HG03558 (cell line): ENCODE measurements around the gene SCNN1A.

ENCODE experiments used
- ATAC-seq: cut with Tn5 transposase; IDR thresholded peaks from one replicate; pipeline ENCODE4 v1.9.1; 2021; ENCODE audit warnings: moderate number of reproducible peaks; ENCODE audit not compliant: unreplicated experiment; ENCODE audit errors: extremely low read depth

SCNN1A gene

DNA sequence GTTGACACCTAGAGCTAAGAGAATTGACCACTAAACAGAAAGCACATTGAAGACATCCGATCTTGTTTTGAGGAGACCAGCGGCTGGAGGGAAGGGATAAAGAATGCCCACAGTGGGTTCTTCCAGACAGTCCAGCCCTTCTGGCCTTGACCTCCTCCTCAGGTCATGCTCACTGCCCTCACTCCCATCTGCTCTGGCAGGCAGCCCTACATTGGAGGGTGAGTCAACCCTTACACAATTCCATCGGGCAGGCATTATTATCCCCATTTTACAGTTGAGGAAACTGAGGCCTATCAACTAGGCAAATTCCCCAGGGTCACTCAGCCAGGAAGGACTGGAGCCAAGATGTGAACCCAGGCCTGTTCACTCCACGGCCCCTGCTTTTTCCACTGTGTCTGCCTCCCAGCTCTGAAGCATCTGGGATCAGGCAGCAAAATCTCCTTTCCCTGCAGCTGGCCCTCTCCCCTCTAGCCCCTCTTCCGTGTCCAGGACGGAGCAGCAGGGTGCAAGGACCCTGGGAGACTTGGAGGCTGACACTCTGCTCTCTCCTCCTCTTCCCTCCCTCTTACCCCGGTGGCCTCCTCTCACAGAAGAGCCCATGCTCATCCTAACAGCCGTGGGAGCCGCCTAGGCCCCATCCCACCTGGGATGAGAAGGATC lies 5.3 kb downstream of the SCNN1A start:
- ATAC-seq: no peak

DNA sequence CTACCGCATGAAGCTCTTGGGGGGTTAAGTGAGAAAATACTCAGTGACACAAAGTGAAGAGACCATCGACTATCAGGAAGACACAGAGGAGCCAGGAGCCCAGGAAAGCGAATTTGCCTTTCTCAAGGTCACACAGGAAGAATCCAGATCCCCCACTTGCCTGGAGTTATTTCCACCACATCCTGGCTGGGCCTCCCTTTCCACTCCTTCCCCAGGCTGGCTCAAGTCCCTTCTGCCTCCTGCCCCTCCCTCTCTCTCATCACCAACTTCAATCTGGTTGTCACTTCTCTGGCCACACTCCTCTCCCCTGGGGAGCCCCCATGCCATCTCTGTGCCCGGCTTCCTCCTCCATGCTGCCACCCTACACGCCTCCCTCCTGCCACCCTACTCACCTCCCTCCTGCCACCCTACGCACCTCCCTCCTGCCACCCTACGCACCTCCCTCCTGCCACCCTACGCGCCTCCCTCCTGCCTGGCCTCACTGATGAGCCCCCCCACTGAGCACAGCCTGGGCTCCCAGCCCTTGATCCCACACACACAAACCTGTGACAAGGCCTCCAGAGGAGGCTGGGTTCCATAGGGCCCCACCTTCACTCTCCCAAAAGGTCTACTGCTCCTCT lies 6.3 kb downstream of the SCNN1A start:
- ATAC-seq: no peak

DNA sequence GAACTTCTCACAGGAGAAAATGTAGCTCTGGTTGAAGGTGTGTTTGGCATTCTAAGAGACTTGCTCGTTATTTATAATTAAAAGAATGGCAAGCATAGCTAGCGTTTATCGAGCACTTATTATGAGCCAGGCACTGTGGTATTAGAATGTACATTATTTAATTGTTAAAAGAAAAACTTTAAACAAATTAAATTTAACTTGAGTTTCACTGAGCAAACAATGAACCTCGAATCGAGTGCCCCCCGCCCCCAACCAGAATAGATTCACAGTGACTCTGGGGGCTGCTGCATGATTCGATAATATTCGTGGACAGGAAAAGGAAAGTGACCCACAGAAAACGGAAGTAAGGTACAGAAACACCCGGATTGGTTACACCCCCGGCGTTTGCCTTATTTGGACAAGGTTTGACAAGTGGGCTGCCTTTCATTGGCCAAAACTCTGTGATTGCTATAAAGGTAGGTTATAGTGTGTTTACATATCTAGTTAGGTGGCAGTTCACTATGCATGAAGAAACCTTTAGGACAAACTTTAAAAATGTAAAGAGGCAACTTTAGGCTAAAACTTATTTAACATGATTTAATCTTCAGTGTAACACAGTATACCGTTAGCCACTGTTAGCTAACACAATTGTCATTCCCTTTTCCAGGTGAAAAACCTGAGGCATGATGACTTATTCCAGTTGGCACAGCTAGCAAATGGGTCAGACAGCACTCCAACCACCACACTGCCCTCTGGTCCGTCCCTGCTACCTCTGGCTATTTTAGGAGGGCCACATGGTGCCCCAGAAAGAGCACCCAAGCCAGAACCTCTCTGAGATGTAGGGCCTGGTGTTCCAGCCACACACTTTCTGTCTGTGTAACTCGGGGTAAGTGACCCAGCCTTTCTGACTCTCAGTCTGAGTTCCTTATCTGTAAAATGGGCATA lies 7.1 kb downstream of the SCNN1A start:
- ATAC-seq: no peak

DNA sequence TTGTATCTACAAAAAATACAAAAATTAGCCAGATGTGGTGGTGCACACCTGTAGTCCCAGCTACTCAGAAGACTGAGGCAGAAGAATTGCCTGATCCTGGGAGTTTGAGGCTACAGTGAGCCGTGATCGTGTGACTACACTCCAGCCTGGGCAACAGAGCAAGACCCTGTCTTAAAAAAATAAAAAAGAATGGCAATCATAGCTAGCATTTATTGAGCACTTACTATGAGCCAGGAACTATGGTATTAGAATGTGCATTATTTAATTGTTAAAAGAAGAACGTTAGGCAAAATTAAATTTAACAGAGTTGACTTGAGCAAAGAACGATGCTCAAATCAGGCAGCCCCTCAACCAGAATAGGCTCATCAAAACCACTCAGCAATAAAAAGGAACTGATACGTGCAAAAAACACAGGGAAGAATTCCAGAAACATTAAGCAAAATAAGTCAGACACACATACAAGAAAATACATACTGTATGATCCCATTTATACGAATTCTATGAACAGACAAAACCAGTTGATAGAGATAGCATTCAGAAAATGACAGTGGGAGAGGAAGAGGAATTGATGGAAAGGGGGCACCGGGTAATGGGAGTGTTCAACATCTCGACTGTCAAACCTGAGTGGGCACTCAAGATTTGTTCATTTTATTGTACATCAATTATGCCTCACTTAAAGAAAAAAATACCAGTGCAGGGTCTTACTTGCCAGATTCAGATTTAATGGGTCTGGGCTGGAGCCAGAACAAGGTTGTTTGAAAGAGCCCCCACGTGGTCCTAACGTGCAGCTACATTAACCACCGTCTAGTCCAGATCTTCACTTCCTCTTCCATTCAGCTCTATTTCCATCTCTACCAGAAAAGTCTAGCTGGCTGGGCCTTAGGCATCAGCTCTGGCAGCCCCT lies 8.0 kb downstream of the SCNN1A start:
- ATAC-seq: no peak

DNA sequence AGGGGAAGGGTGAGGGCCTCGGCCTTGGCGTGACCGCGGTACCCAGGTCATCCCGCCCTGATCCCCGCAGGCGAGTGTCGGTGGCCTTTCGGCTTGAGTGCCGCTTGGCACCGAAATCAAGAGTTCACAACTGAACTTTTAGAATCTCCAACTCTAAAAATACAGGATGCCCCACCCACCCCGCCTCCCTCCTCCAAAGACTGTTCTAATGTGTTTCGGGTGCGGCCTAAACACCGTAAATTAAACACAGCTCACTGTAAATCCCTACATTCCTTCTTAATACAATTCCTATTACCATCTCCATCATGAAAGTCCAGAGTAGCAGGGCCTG lies 11.4 kb downstream of the SCNN1A start:
- ATAC-seq: no peak

DNA sequence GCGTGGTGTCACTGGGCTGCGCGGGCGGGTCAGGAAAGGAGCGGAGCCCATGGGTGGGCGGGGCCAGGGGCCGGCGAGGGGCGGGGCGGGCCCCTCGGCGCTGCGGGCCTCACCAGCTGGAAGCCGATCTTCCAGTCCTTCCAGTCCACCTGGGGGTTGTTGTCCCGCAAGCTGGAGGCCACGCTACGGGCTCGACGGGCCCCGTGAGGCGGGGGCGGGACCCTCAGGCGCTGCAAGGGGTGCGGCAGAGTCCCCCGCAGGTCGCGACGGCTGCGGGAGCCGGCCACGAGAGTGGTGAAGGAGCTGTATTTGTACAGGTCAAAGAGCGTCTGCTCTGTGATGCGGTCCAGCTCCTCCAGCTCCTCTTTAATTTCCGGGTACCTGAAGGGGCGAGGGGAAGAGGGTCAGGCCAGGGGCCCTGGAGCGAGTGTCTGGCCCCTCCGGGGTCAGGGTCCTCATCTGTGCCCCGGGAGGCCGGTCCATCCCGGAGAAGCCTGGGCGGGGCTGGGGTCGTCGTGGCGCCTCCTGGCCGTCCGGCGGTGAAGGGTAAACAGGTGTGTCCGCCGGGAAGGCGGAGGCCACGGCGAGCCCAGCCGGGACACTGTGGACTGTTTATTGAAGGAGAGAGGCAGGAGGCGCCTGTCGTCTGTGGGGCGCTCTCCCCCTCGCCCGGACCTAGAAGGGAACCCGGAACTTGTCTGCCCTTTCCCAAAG lies 11.9 kb downstream of the SCNN1A start:
- no peak for ATAC-seq

DNA sequence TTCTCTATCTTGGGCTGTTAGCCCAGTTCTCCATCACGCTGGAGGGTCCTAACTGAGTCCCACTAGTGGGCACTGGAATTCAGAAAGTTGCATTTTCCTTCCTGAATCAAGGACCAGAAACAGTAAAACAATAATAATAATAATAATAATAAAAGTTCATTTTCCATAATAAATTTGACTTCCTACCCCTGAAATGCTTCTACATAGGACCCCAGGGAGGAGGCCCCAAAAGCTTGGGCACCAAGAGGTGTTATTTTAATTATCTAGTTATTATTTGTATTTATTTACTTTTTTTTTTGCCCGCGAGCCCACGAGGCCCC lies 12.4 kb downstream of the SCNN1A start:
- ATAC-seq: no peak

DNA sequence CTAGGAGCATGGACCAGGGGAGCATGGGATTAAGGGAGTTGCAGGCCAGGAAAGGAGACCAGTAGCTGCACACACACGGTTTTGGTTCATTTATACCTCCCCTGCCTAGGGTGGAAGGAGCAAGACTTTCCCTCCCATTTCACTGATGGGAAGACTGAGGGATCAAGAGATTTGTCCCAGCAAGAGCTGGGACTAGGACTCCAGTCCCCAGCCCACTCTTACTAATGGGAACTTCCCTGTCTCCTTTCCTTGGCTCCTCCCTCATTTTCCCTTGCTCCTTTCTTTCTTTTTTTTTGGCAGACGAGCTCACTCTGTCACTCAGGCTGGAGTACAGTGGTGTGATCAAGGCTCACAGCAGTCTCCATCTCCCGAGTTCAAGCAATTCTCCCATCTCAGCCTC lies 13.0 kb downstream of the SCNN1A start:
- ATAC-seq: no peak

DNA sequence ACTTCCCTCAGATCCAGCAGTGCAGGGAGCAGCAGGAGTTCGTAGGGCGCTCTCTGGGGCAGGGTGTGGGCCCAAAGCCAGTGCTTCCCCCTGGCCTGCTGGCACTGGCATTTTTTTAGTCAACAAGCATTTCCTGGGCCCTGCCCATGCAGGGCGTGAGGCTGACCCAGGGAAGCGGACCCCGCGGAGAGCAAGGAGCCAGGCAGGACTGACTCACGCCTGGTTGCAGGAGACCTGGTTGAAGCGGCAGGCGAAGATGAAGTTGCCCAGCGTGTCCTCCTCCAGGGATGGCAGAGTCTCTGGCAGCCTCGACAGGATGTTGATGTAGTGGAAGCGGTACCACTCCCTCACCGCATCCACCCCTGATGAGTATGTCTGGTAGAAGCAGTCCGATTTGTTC lies 13.5 kb downstream of the SCNN1A start:
- ATAC-seq: no peak

DNA sequence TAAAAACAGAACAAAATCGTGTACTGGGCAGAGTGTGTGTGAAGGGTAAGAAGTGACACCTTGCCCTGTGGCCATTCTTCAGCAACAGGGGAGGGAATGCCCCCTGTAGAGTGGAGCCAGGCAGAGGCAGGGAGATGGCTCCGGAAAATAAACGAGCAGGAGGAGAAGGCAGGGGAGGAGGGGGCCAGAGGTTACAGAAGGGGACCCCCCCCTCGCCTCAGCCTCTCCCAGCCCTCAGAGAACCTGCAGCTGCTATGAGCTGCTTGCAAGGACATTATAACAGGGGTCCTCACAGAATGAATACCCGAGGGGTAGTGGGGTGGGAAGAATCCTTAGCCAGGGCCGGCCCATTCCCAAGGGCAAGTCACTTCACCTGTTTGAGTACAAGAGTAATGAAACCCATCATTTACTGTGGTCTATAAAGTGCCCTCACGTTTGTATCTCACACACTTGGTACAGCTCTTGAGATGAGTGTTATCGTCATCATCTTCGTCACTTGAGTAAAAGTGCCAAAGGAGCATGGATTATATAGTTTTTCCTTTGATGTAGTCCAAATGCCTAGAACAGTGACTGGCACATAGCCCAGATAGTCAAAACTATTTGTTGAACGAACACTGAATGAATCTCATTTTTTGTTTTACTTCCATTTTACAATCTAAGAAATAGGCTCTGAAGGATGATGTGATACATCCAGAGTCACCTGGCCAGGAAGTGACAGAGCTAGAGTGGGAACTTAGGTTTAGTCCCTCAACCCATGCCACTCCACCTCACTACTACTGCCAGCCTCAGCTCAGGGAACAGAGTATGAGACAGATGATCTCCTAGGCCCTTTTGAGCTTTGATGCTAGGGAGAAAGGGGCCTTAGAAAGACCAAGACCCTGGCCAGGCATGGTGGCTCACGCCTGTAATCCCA lies 14.5 kb downstream of the SCNN1A start:
- ATAC-seq: no peak

DNA sequence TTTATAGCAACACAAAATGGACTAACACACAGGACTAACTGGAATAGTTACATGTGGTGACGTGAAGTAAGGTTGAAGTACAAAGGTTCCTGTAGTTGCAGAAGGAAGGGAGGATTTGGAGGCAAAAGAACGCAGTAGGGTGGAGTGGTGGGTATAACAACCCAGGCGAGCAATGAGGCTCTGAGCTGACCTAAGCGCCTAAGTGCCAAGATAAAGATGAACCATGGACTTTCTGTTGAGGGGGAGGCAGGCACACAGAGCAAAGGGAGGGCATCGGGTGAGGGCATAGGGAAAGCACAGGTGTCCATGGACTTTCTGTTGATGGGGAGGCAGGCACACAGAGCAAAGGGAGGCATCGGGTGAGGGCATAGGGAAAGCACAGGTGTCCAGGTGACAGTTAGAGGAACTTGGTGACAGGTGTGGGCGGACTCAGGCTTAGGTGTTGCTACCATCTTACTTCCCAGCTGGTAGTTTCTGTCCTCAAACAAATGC lies 15.2 kb downstream of the SCNN1A start:
- no peak for ATAC-seq

DNA sequence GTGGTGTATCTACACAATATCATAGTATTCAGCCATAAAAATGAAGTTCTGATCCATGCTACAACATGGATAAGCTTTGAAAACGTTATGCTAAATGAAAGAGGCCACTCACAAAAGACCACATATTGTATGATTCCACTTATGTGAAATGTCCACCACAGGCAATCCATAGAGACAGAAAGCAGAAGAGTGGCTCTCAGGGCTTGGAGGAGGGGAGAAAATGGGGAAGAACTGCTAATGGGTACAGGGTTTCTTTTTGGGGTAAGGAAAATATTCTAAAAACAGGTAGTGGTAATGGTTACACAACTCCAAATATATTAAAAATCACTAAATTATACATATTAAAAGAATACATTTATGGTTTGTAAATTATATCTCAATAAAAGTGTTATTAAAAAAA lies 16.5 kb downstream of the SCNN1A start:
- ATAC-seq: no peak

DNA sequence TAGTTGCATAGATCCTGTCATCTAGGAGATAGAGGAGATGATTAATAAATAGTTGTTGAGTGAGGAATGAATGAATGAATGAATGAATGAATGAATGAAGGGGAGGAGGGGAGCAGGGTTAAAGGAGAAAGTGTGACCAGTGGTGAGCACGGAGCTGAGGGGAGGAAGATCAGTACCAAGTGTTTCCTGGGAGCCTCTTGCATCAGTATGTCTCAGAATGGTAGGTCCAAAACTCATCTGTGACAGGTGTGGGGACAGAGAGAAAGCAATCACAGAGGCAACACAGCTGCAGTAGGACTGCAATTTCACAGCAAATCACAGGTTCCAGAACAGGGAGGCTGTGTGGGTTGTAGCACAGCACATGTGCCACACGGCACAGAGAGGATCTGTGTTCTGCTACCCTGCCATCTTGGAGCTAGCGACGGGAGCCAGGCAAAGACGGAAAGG lies 19.0 kb downstream of the SCNN1A start:
- ATAC-seq: no peak

DNA sequence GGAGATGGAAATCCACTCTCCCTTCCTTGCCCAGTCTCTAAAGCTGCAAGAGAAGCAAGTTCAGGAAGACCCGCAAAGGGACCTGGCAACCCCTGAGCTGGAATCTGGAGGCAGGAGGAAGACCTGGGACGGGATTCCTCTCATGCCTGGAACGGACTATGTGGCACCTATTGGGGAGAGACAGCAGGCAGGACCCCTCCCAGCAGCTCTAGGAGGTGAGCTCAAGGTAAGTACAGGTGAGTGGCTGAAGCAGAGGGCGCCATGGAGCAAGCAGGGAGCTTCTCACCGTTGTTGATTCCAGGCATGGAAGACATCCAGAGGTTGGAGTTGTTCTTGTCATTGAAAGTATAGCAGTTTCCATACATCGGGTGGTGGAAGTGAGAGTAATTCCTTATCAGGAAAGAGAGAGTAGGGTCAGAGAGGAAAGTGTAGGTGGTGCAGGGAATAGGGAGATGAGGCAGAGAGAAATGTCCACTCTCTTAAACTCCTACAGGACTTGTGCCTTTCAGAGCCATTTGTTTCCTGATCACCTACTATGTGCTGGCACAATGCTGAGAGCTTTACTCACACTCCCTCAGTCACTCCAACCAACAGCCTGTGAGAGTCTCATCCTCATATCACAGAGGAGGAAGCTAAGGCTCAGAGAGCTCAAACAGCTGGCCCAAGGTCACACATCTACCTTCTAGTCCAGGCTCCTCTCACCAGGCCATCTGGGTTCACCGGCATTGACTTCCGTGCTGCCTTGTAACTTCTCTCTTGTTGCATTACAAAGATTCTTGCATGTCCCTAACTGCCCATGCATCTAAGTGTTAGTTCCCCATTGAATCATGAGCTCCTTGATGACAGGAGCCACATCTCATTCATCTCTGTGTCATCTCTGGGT lies 19.6 kb downstream of the SCNN1A start:
- ATAC-seq: no peak

DNA sequence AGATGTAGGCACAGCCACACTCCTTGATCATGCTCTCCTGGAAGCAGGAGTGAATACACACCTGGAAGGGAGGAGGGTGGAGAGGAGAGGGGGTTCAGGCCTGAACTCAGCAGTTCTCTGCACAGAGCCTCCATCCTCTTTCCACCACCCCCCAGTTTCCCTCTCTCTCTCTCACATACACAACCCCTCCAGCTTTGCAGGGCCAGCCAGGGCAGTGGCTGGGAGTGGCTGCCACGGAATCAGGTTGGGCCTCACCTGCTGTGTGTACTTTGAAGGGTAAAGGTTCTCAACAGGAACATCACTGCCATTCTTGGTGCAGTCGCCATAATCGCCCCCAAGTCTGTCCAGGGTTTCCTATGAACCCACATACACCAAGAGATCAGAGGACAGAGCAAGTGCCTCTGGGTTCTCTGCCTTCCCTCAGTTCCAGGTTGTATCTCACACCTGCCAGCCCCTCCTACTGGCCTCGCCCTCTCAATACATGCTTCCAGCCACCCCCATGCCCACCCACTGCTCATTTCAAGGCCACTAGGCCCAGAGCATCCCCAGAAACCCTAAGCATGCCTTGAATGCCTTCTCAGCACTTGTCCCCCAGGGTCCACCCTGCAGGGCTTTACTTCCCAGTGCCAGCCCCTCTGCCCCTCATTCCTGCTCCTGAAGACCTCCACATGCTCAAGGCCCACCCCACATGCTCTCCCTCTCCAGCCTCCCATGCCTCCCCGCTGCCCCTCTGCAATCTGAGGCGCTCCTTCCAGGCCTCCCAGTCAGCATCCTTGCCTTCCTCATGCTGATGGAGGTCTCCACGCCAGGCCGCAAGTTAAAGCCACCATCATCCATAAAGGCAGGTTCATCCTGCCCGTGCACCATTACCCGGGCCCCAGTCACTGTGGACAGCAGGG lies 20.6 kb downstream of the SCNN1A start:
- ATAC-seq: no peak

DNA sequence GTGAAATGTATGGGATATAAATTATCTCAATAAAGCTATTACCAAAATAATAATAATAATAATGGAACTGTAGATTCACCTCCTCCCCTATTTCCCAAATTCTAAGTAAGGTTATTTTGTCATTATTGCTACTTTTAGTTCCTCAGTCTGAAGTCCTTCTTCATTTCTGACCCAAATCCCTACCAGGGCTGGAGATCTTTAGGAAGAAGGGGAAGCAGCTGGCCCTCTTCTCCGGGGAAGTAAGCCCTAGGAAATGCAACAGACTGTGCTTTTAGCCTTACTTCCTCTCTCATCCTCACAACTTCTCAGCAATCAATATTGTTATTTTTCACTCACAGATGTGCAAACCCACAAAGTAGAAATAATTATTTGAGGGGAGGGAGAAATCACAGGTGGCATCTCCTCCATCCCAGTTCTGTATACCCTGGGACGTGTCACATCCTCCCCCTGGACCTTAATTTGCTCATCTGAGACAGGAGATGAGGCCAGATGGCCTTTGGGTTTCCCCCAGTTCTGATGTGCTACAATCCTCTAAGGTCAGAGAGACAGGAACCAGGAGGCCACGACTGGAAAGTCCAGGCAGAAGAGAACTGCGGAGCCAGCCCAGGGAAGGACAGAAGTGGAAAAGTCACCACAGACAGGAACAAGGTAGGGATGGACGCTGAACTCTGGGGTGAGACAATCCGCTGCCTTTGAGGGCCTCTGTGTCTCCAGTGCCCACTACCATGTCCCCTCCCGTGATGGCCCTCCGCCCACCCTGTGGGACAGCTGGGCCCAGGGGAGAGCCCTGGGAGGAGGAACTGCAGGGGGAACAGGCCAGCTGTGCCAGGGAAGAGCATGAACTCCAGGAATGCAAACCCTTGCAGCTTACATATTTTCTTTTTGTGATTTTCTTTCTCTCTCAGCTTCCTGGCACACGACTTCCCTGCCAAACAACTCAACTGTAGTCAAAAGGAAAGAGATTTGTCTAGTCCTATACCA lies 22.9 kb downstream of the SCNN1A start:
- no peak for ATAC-seq
